ENCODE data around the gene SLC22A23.

SLC22A23 gene

GRCh38 chr6:3322366-3322890 is 134.4 kb downstream of the SLC22A23 start:
- CTCF ChIA-PET: interaction anchor here (1.8 kb wide), 1 partner anchor 11 kb away, joined by 5 read pairs; no protein-coding TSS in a partner anchor
- H3K4me3 ChIP-seq (ENCODE audit: low read depth, low read length): no peak overlapping the region
- POLR2A ChIA-PET: interaction anchor here (0.6 kb wide), 1 partner anchor 196 kb away, joined by 4 read pairs; no protein-coding TSS in a partner anchor
- H3K36me3 ChIP-seq (ENCODE audit: control insufficient read depth in 2 of 2, insufficient read depth in 1 of 2, low read length in 2 of 2): peaks cover 0 to 3% of the 10 kb centered on the region in 2 experiments; a peak in 1 of 3 replicates
- TF ChIP-seq ZSCAN30 (tag by site-specific recombination; IDR thresholded peaks at IDR 0.05) (no peak), ZFP69B (tag by site-specific recombination; IDR thresholded peaks at IDR 0.05) (no peak), ZNF18 (tag by site-specific recombination; IDR thresholded peaks at IDR 0.05) (no peak), GLIS1 (tag by site-specific recombination; IDR thresholded peaks at IDR 0.05) (no peak), REPIN1 (tag by site-specific recombination; IDR thresholded peaks at IDR 0.05; ENCODE audit: low read depth) (no peak), PRDM1 (tag by site-specific recombination; IDR thresholded peaks at IDR 0.05) (no peak)
- 0 out of 2 replicates have a peak, but pooled peaks cover 6% of the 10 kb centered on the region for H3K4me1 ChIP-seq (ENCODE audit: control insufficient read depth, insufficient read depth, low read length)
- no peak overlapping the region for H3K27ac ChIP-seq (ENCODE audit: extremely low read depth, low read depth, low read length)
- no peaks in the 10 kb centered on the region for H3K9me3 ChIP-seq (ENCODE audit: control insufficient read depth, insufficient read depth, low read depth, low read length)

- H3K4me1 ChIP-seq (ENCODE audit: control insufficient read depth, insufficient read depth, low read length): 0 out of 2 replicates have a peak, but pooled peaks cover 6% of the 10 kb centered on the region
- CTCF ChIA-PET: no interaction called here
- no peak overlapping the region for H3K27ac ChIP-seq (ENCODE audit: extremely low read depth, low read depth, low read length)
- POLR2A ChIA-PET: interaction anchor here (0.6 kb wide), 1 partner anchor 195 kb away, joined by 4 read pairs; no protein-coding TSS in a partner anchor
- H3K36me3 ChIP-seq (ENCODE audit: control insufficient read depth in 2 of 2, insufficient read depth in 1 of 2, low read length in 2 of 2): peaks cover 0 to 6% of the 10 kb centered on the region in 2 experiments; a peak in 1 of 3 replicates
- H3K9me3 ChIP-seq (ENCODE audit: control insufficient read depth, insufficient read depth, low read depth, low read length): no peaks in the 10 kb centered on the region
- no peak overlapping the region for H3K4me3 ChIP-seq (ENCODE audit: low read depth, low read length)
- TF ChIP-seq ZNF792 (tag by site-specific recombination; IDR thresholded peaks at IDR 0.05) (no peak), ZNF549 (tag by site-specific recombination; IDR thresholded peaks at IDR 0.05) (no peak), BCL11B (tag by site-specific recombination; IDR thresholded peaks at IDR 0.05; ENCODE audit: low read depth) (no peak)
These were observed 135.0 kb downstream of the SLC22A23 start for GRCh38 chr6:3321875-3322274.

GRCh38 chr6:3321042-3321441 is 135.8 kb downstream of the SLC22A23 start:
- CTCF ChIA-PET: no interaction called here
- POLR2A ChIA-PET: no interaction called here

GRCh38 chr6:3320238-3320811 is 136.5 kb downstream of the SLC22A23 start:
- POLR2A ChIA-PET: interaction anchor here (0.8 kb wide), 1 partner anchor 9 kb away, joined by 3 read pairs; no protein-coding TSS in a partner anchor
- 0 out of 2 replicates have a peak, but pooled peaks cover 6% of the 10 kb centered on the region for H3K4me1 ChIP-seq (ENCODE audit: control insufficient read depth, insufficient read depth, low read length)
- H3K36me3 ChIP-seq (ENCODE audit: control insufficient read depth in 2 of 2, insufficient read depth in 1 of 2, low read length in 2 of 2): peaks cover 0 to 7% of the 10 kb centered on the region in 2 experiments; a peak in 1 of 3 replicates
- CTCF ChIA-PET: interaction anchor here (1.1 to 1.2 kb wide), 2 partner anchors 18 to 411 kb away, joined by 3 to 4 read pairs; no protein-coding TSS in a partner anchor
- H3K4me3 ChIP-seq (ENCODE audit: low read depth, low read length): no peak overlapping the region
- no peaks in the 10 kb centered on the region for H3K9me3 ChIP-seq (ENCODE audit: control insufficient read depth, insufficient read depth, low read depth, low read length)
- TF ChIP-seq ZIC2 (tag by site-specific recombination; IDR thresholded peaks at IDR 0.05): peak; percentile 28; the same call in 1 of the 2 replicates
- no peak for TF ChIP-seq ZNF768 (tag by site-specific recombination; IDR thresholded peaks at IDR 0.05)
- no peak for TF ChIP-seq ZNF366 (tag by site-specific recombination; conservative IDR thresholded peaks at IDR 0.05)
- TF ChIP-seq ZNF423 (tag by site-specific recombination; IDR thresholded peaks at IDR 0.05): no peak
- TF ChIP-seq ZBTB17 (tag by site-specific recombination; IDR thresholded peaks at IDR 0.05): no peak
- TF ChIP-seq ZNF433 (tag by site-specific recombination; IDR thresholded peaks at IDR 0.05; ENCODE audit: low read depth): no peak
- TF ChIP-seq ZNF362 (tag by site-specific recombination; IDR thresholded peaks at IDR 0.05): no peak
- H3K27ac ChIP-seq (ENCODE audit: extremely low read depth, low read depth, low read length): no peak overlapping the region

More at GRCh38 chr6:3321042-3321441, 135.8 kb downstream of the SLC22A23 start:
- Histone ChIP-seq H3K4me3 (ENCODE audit: low read depth, low read length) (no peak overlapping the region), H3K4me1 (ENCODE audit: control insufficient read depth, insufficient read depth, low read length) (0 out of 2 replicates have a peak, but pooled peaks cover 6% of the 10 kb centered on the region), H3K27ac (ENCODE audit: extremely low read depth, low read depth, low read length) (no peak overlapping the region), H3K9me3 (ENCODE audit: control insufficient read depth, insufficient read depth, low read depth, low read length) (no peaks in the 10 kb centered on the region), H3K36me3 (ENCODE audit: control insufficient read depth in 2 of 2, insufficient read depth in 1 of 2, low read length in 2 of 2) (peaks cover 0 to 7% of the 10 kb centered on the region in 2 experiments; a peak in 1 of 3 replicates)
- TF ChIP-seq ZNF704 (tag by site-specific recombination; IDR thresholded peaks at IDR 0.05) (no peak), ZNF768 (tag by site-specific recombination; IDR thresholded peaks at IDR 0.05) (0 out of 2 replicates have a peak, but pooled peaks have one; percentile 30), ZNF174 (tag by site-specific recombination; IDR thresholded peaks at IDR 0.05) (no peak)
